ENCODE data around the gene LRRC8C. TPM values are rescaled to one million over a fixed set of nuclear protein-coding genes. Genes with fewer than 3 reads are reported as not detected.

LRRC8C gene
- total and polyA plus RNA-seq, 2 of the 8 experiments (the other 6 are each of a cell fraction or from before 2014, with no cell fraction given): 1.1 to 2.1 TPM

DNA sequence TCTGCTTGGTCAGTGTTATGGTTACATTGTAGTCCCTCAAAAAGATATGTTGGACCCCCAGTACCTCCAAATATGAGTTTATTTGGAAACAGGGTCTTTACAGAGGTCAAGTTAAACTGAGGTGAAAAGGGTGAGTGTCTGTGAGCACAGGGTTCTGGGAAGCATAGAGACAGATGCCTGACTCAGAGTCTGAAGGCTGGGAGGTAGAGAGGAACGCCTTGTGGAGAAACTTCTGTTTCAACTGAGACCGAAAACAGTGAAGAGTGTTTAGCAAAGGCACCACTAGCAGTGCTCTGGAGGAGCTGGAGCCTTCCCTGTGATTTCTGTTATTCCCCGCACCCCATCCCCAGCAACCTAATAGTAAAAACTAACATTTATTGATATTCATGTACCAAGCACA is 122.7 kb downstream of the LRRC8C start:
- 84% methylated on average over 3 of the region's 3 CpGs; no CpG with 5 or more reads in 1 of the 2 experiments for WGBS, 2 experiments (ENCODE audit: extremely low coverage in 1 of 2, insufficient coverage in 1 of 2, insufficient read length in 1 of 2, insufficient replicate concordance in 2 of 2, low coverage in 1 of 2, low lambda C conversion rate in 2 of 2, missing lambda C conversion rate in 1 of 2)
- Histone ChIP-seq H4K20me1 (replicated peaks in 1 of 2; ENCODE audit: control insufficient read depth in 1 of 2, insufficient read depth in 2 of 2, low read length in 2 of 2) (no peaks in the 10 kb centered on the region), H2BK12ac (ENCODE audit: low read depth, low read length) (no peak overlapping the region), H4K91ac (replicated peaks; ENCODE audit: insufficient read length, low read length) (no peak overlapping the region), H3K9ac (replicated peaks in 1 of 4; ENCODE audit: extremely low read depth in 1 of 4, low read depth in 3 of 4, low read length in 3 of 4) (no peak overlapping the region), H2BK15ac (ENCODE audit: low read length) (no peak overlapping the region), H2AFZ (ENCODE audit: low read length) (no peak overlapping the region), H3K79me1 (ENCODE audit: low read depth, low read length) (no peaks in the 10 kb centered on the region), H3K9me3 (ENCODE audit: insufficient read depth in 2 of 2, low read depth in 1 of 2, low read length in 1 of 2) (no peaks in the 10 kb centered on the region), H3K4me3 (ENCODE audit: extremely low read depth in 1 of 4, insufficient read depth in 2 of 4, low read depth in 3 of 4, low read length in 4 of 4) (no peak overlapping the region), H3K23ac (ENCODE audit: insufficient read length) (no peak overlapping the region), H3K79me2 (ENCODE audit: control insufficient read depth in 1 of 2, insufficient read depth in 2 of 2, low read length in 2 of 2) (no peaks in the 10 kb centered on the region), H3K56ac (replicated peaks; ENCODE audit: insufficient read length, low read depth, low read length) (no peak overlapping the region), H2BK120ac (replicated peaks; ENCODE audit: low read depth, low read length) (no peak overlapping the region), H2AK5ac (ENCODE audit: low read depth, low read length) (no peak overlapping the region), H3K4me1 (replicated peaks in 1 of 4; ENCODE audit: control insufficient read depth in 3 of 4, insufficient read depth in 4 of 4, low read length in 3 of 4) (no peaks in the 10 kb centered on the region), H3K14ac (ENCODE audit: insufficient read length) (no peak overlapping the region), H4K5ac (ENCODE audit: insufficient read length, low read depth, low read length) (no peak overlapping the region), H2BK20ac (ENCODE audit: low read length) (no peak overlapping the region), H3K27ac (ENCODE audit: low read depth, low read length) (no peak overlapping the region), H3K4ac (replicated peaks; ENCODE audit: insufficient read length, low read depth, low read length) (no peak overlapping the region), H3K23me2 (ENCODE audit: low read depth, low read length) (no peaks in the 10 kb centered on the region), H3K36me3 (ENCODE audit: control insufficient read depth in 2 of 4, insufficient read depth in 4 of 4, low read length in 3 of 4) (no peaks in the 10 kb centered on the region), H3K18ac (ENCODE audit: extremely low read depth, low read length) (no peak overlapping the region), H3K27me3 (replicated peaks in 1 of 4; ENCODE audit: control insufficient read depth in 3 of 4, extremely low read depth in 1 of 4, insufficient read depth in 3 of 4, low read length in 3 of 4) (no peaks in the 10 kb centered on the region; a peak in 1 of 7 replicates), H4K8ac (ENCODE audit: extremely low read depth, insufficient read depth, low read length) (no peak overlapping the region), H2BK5ac (ENCODE audit: low read depth, low read length) (no peak overlapping the region), H3K4me2 (ENCODE audit: insufficient read depth in 1 of 2, low read depth in 2 of 2, low read length in 2 of 2) (no peak overlapping the region)
- DNase-seq (ENCODE audit: low read depth in 1 of 2, low spot score in 2 of 2) (no peak), FAIRE-seq (no peak)
- POLR2A ChIA-PET (ENCODE audit: partially characterized antibody): interaction anchor here (0.6 kb wide), 1 partner anchor 1020 kb away, joined by 3 read pairs; no protein-coding TSS in a partner anchor
- TF ChIP-seq SIRT6 (IDR thresholded peaks at IDR 0.05; ENCODE audit: low read length) (no peak), RAD21 (IDR thresholded peaks at IDR 0.05 in 1 of 2, conservative IDR thresholded peaks at IDR 0.05 in 1 of 2; ENCODE audit: low read depth in 2 of 2, low read length in 2 of 2) (no peak), TCF12 (IDR thresholded peaks at IDR 0.05; ENCODE audit: low read depth, low read length) (no peak), SIN3A (conservative IDR thresholded peaks at IDR 0.05 in 1 of 2, IDR thresholded peaks at IDR 0.05 in 1 of 2; ENCODE audit: low read depth in 1 of 2, low read length in 2 of 2) (no peak), TAF7 (optimal IDR thresholded peaks at IDR 0.05; ENCODE audit: borderline replicate concordance, low read depth, low read length) (no peak), SUZ12 (IDR thresholded peaks at IDR 0.05; ENCODE audit: low read length) (no peak)
- CTCF ChIA-PET (ENCODE audit: partially characterized antibody): interaction anchor here (0.7 to 1.7 kb wide), 5 partner anchors 7 to 140 kb away, joined by 3 to 5 read pairs (median 3); no protein-coding TSS in a partner anchor

All from H1 (cell line).